ENCODE results near the gene TMEM9.

- TF ChIP-seq, protein P1, sequence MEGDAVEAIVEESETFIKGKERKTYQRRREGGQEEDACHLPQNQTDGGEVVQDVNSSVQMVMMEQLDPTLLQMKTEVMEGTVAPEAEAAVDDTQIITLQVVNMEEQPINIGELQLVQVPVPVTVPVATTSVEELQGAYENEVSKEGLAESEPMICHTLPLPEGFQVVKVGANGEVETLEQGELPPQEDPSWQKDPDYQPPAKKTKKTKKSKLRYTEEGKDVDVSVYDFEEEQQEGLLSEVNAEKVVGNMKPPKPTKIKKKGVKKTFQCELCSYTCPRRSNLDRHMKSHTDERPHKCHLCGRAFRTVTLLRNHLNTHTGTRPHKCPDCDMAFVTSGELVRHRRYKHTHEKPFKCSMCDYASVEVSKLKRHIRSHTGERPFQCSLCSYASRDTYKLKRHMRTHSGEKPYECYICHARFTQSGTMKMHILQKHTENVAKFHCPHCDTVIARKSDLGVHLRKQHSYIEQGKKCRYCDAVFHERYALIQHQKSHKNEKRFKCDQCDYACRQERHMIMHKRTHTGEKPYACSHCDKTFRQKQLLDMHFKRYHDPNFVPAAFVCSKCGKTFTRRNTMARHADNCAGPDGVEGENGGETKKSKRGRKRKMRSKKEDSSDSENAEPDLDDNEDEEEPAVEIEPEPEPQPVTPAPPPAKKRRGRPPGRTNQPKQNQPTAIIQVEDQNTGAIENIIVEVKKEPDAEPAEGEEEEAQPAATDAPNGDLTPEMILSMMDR (IDR thresholded peaks at IDR 0.05) = no peak
- no peak for TF ChIP-seq POLR2A (IDR thresholded peaks at IDR 0.05)
These were observed 18.8 kb upstream of the TMEM9 start for GRCh38 chr1:201172999-201173610.
